Kidney tubule cell (primary cell): ENCODE results near the gene PEX5L.
A peak's percentile ranks its signal among the peaks of the same experiment; 100 is the strongest.

Source experiments
- DNase-seq: peaks from one replicate; pipeline ENCODE4 v3.0.0-alpha.2; 2018; ENCODE audit warnings: low spot score

The PEX5L gene

GRCh38 chr3:179769411-179770247, 267.1 kb downstream of the PEX5L start:
- peak; percentile 29 for DNase-seq

GRCh38 chr3:179768080-179768479, 268.7 kb downstream of the PEX5L start:
- peak; percentile 87 for DNase-seq

DNA sequence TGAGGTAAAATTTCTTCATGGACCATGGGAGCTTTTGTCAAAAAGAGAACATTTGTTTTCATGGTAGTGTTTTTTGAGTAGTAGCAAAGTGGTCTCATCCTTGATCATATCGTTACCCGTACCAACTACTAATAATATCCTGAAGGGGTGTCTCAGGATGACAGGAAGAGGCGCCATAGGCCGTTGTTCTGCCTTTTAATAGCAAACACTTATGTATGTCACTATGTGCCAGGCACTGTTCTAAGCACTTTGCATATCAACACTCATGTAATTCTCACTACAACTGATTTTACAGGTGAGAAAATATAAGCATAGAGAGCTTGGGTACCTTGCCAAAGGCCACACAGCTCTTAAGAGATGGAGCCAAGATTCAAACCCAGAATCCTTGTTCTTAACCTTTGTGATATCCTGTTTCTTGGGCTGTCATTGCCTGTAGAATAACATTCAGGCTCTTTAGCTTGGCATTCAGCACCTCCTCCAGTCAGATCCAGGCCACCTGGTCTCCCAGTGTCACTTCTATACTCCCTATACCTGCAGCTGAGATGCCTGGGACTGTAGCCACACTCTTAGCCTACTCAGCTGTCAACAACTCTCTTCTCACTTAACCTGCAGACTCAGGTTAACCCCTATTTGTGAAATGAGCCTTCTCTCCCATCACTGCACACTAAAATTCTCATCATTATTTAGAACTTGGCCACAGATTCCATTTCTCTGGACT, 270.2 kb downstream of the PEX5L start:
- DNase-seq = no peak

- peak; percentile 25 for DNase-seq
Measured at GRCh38 chr3:179765396-179765795, 271.3 kb downstream of the PEX5L start.

DNA sequence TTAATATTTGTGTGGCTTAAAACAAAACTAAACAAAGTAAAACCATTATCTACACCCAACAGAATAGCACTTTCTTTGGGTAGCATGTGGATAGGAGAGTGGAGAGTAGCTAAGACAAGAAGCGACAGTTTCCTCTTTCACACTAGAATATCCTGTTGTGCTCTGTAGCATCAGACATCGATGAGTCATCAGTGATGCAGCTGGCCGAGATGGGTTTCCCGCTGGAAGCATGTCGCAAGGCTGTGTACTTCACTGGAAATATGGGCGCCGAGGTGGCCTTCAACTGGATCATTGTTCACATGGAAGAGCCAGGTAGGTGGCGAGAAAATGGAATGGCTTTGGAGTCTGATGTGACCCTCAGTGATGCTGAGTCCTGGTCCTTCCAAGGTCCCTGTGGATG, 275.8 kb downstream of the PEX5L start:
- DNase-seq = peak; percentile 35

GRCh38 chr3:179750720-179751328, 285.9 kb downstream of the PEX5L start:
- DNase-seq = peak; percentile 29

DNA sequence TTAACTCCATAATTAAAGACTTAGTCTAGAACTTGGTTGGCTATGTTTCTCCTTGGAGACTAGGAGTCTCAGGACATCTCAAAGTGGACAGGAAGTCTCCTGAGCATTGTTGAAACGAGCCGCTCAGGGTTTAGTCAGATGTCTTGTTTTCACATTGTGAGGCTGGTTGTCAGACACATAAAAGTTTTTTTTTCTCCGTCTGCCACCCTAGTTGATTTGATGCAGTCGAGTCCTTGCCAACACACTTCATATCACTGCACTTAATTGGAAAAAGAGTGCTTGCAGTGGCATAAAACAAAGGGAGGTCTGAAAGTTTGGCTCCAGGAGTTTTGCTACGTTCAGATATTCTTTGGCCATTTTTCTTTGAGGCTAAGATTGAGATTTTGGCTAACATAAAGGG, 291.0 kb downstream of the PEX5L start:
- no peak for DNase-seq

DNA sequence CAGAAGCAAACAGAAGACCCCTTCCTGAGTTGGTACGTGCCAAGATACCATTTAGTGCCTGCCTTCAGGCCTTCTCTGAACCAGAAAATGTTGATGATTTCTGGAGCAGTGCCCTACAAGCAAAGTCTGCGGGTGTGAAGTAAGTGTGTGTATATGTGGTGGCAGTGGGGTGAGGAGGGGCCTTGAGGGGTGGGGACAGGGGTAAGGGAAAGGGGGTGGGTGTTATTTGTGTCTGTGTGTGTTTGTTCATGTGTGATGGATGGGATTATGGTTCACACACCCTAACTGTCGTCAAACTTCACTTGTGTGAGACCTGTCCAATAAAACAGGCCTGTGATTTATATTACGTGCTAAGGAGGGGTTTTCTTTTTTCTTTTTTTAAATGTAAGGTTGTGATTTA, 291.7 kb downstream of the PEX5L start:
- no peak for DNase-seq
